AML-193 (cell line): ENCODE data around the gene AMFR.

Experiments
- DNase-seq, 2 experiments: peaks; one replicate each; lab custom pipeline; 2025; lab: John Stamatoyannopoulos, UW

AMFR gene

GRCh38 chr16:56330476-56330875 lies 94.9 kb downstream of the AMFR start:
- no peak for DNase-seq

- no peak for DNase-seq
Observed at GRCh38 chr16:56329887-56330286, 95.5 kb downstream of the AMFR start.

- no peak for DNase-seq
Observed at GRCh38 chr16:56328276-56329022, 96.9 kb downstream of the AMFR start.

- DNase-seq = no peak
Observed at GRCh38 chr16:56327929-56328258, 97.5 kb downstream of the AMFR start.

GRCh38 chr16:56327071-56327928 lies 98.0 kb downstream of the AMFR start:
- DNase-seq = no peak

GRCh38 chr16:56325956-56326355 lies 99.4 kb downstream of the AMFR start:
- no peak for DNase-seq

- DNase-seq = no peak
Observed at GRCh38 chr16:56324406-56324805, 100.9 kb downstream of the AMFR start.

- DNase-seq = no peak
Observed at GRCh38 chr16:56321571-56321970, 103.8 kb downstream of the AMFR start.

GRCh38 chr16:56320811-56321558 lies 104.4 kb downstream of the AMFR start:
- DNase-seq = no peak

GRCh38 chr16:56320056-56320455 lies 105.3 kb downstream of the AMFR start:
- no peak for DNase-seq

- no peak for DNase-seq
Observed at GRCh38 chr16:56319376-56319775, 106.0 kb downstream of the AMFR start.

GRCh38 chr16:56318827-56319140 lies 106.6 kb downstream of the AMFR start:
- no peak for DNase-seq

- DNase-seq = peak; percentile 35 to 46
Observed at GRCh38 chr16:56317998-56318826, 107.1 kb downstream of the AMFR start.

- DNase-seq = no peak
Observed at GRCh38 chr16:56316545-56316944, 108.8 kb downstream of the AMFR start.

- no peak for DNase-seq
Observed at GRCh38 chr16:56315955-56316354, 109.4 kb downstream of the AMFR start.

GRCh38 chr16:56314244-56314850 lies 111.0 kb downstream of the AMFR start:
- DNase-seq = no peak

- DNase-seq = no peak
Observed at GRCh38 chr16:56312556-56312955, 112.8 kb downstream of the AMFR start.

- no peak for DNase-seq
Observed at GRCh38 chr16:56312028-56312300, 113.4 kb downstream of the AMFR start.
